GM21390 (cell line): ENCODE measurements around the gene MOB1B.
"Not testable (repeated sequence)": the region's sequence is repeated elsewhere in the genome, so short reads cannot be mapped to it uniquely, and the experiment has no call there.

Experiments
- ATAC-seq: cut with Tn5 transposase; IDR thresholded peaks from one replicate; pipeline ENCODE4 v1.9.1; 2021; ENCODE audit not compliant: unreplicated experiment

Gene MOB1B

DNA sequence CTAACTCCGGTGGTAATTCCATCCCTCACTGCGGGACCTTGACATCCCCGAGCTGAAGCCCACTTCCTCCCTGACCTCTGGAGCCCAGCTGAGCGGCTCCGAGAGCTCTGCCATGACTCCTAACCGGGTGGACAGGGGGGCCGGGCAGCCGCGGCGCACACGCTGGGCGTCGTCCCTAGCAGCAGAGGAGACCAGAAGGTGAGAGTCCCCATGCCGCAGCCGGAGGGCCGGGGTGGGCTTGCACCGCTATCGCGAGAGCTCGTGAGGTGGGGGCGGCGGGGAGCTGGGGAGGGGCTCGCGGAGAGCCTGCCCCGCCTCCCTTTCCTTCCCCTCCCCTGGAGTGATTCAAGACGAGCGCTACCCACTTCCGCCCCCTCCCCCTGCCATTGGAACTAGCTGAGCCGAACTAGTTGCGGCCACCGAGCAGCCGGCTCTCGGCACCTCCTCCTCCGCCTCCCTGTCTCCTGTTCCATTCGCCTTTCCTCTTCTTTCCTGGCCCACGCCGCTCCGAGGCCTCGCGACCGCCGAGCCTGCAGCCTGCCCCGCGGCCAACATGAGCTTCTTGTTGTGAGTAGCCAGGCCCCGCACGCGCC is at the start of gene MOB1B:
TSS of gene MOB1B (plus strand) at position 386 of the 593 bp plus-strand sequence. CDS start at position 554, 168 bp downstream.
- ATAC-seq, result peak; percentile 92

DNA sequence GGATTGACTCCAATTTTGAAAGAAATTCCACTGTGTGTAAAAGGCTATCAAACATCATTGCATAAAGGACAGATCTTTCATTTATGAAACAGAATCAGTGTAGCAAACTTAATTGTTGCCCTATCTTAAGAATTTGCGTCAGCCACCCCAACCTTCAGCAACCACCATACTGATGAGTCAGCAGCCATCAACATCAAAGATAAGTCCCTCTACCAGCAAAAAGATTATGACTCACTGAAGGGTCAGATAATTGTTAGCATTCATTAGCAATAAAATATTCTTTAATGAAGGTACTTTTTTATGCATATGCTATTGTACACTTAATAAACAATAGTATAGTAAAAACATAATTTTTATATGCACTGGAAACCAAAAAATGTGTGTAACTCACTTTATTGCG is 46.7 kb upstream of the MOB1B start:
- no peak for ATAC-seq

DNA sequence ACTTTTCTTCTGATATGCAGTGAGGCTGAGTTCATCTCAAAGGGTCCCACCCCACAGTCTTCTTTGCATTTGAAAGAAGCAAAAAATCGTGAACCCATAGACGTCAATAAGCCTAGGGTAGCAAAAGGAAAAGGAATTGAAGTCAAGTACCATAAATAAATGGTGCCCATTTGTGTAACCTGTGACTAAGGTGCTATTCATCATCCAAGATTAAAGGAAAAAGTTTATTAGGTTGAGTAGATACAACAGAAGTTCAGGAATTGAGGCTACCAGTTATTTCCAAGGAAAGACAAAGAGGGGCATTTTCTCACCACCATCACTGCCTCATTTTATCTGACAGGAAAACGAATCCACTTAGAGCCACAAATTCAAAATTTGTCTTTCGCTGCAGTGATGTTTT is 43.7 kb upstream of the MOB1B start:
- ATAC-seq, result no peak

DNA sequence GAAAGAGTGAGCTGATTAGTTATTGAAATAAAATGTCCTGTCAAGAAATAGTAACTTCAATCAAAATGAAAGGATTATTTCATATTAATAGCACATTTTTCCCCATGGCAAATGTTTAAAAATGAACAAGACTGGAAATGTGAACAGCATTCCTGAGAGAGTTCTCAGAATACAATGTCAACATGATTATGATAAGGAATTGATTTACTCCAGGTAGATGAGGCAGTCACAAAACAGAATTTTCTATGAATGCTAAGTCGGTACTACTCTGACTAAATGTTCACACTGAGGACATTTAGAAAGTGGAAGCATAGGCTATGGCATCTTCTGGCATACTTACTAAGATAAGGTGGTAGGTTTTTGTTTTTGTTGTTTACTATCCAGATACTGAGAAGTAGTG is 43.1 kb upstream of the MOB1B start:
- no peak for ATAC-seq

- ATAC-seq, result peak; percentile 67
These were observed 38.9 kb upstream of the MOB1B start for GRCh38 chr4:70863099-70863790.

GRCh38 chr4:70868778-70869177 is 33.4 kb upstream of the MOB1B start:
- ATAC-seq, result no peak

DNA sequence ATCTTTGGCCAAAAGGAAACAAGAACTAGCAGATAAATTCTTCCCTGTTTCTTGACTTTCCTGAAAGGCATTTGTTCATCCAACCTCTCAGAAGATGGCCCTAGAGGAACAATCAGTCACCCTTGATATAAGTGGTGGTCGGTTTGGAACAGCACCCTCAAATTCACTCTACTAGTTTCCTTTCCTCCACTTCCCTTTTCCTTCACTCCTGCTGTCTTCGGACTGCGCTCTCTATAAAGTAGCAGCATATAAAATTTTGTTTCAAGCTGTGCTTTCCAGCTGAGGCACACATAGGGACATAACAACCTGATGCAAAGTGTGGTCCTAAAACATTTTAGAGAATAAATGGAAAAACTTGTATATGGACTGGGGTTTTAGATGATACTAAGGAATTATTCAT is 29.0 kb upstream of the MOB1B start:
- ATAC-seq, result no peak

GRCh38 chr4:70874268-70875156 is 27.7 kb upstream of the MOB1B start:
- ATAC-seq, result peak; percentile 72

- no peak for ATAC-seq
These were observed 24.6 kb upstream of the MOB1B start for GRCh38 chr4:70877556-70877955.

GRCh38 chr4:70880739-70881138 is 21.4 kb upstream of the MOB1B start:
- ATAC-seq, result no peak

GRCh38 chr4:70885174-70885573 is 17.0 kb upstream of the MOB1B start:
- ATAC-seq, result no peak

GRCh38 chr4:70892086-70892769 is 9.9 kb upstream of the MOB1B start:
- no peak for ATAC-seq

DNA sequence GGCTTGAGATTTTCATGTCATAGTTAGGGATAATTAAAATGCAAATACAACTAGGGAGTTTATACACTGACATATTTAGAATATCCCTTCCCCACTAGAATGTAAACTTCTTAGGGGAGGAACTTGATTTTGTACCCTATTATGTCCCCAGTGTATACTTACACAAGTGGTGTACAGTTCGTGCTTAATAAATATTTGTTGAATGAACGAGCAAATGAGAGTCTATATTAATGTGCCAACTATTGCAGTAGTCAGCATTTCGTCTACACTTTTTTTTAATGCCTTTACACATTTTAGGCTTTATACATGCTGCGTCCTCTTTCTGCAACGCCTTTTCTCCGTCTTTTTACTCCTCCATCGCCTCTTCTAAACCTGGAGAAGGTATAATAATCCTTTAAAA is 8.4 kb upstream of the MOB1B start:
- no peak for ATAC-seq

GRCh38 chr4:70895405-70895804 is 6.8 kb upstream of the MOB1B start:
- no peak for ATAC-seq

GRCh38 chr4:70895811-70896491 is 6.2 kb upstream of the MOB1B start:
- peak; percentile 60 for ATAC-seq

DNA sequence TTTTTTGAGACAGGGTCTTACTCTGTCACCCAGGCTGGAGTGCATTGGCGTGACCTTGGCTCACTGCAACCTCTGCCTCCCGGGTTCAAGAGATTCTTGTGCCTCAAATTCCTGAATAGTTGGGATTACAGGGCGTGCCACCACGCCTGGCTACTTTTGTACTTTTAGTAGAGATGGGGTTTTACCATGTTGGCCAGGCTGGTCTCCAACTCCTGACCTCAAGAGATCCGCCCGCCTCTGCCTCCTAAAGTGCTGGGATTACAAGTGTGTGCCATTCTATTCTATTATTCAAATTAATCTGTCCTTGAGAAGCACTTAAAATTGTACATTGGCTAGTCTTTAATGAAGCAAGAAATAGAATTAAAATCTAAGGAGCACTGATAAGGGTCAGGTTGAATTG is 3.6 kb upstream of the MOB1B start:
- not testable (repeated sequence) for ATAC-seq

DNA sequence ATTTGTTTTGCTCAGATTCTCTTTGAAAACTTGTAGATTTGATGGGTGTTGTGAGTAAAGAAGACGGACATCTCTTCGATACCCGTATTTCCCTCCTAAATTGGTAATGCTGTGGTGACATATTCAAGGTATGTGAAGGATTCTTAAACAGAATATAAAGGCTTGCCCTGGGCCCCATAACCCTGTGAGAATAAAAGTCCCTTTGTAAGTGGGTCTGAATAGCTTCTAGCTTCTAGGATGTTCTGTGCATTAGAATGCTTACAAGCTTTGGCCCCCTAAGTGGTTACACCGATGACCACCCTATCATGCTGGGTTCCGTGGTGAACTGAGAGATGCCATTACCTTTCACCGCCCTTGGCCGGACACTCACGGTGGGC is 574 bp upstream of the MOB1B start:
- no peak for ATAC-seq

- ATAC-seq, result peak; percentile 48
These were observed 565 bp downstream of the MOB1B start for GRCh38 chr4:70902577-70903290.

GRCh38 chr4:70903291-70903603 is 1.1 kb downstream of the MOB1B start:
- no peak for ATAC-seq

DNA sequence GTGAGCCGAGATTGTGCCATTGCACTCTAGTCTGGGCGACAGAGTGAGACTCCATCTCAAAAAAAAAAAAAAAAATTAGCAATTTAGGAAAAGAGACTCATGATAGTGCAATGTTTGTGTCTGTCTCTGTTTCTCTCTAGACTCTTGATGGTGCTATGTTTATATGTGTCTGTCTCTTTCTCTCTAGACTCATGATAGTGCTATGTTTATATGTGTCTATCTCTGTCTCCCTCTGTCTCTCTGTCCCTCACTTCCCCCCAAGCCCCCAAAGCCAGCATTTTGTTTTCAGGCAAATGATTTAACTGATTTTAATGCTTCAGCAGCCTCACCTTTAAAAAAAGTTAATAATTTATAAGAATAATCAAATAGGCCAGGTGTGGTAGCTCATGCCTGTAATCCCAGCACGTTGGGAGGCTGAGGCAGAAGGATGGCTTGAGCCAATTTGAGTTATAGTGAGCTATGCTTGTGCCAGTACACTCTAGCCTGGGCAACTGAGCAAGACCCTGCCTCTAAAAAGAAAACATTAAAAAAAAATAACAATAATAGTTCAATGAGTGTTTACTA is 6.9 kb downstream of the MOB1B start:
- no peak for ATAC-seq
